NCI-H2227 (cell line): ENCODE measurements around the gene SORL1-AS1.
A peak's percentile ranks its signal among the peaks of the same experiment; 100 is the strongest.
"Not testable (repeated sequence)": the region's sequence is repeated elsewhere in the genome, so short reads cannot be mapped to it uniquely, and the experiment has no call there.

Source experiments
- DNase-seq: peaks from one replicate; lab custom pipeline; 2025; ENCODE audit not compliant: unreplicated experiment; lab: John Stamatoyannopoulos, UW

SORL1-AS1 gene

DNA sequence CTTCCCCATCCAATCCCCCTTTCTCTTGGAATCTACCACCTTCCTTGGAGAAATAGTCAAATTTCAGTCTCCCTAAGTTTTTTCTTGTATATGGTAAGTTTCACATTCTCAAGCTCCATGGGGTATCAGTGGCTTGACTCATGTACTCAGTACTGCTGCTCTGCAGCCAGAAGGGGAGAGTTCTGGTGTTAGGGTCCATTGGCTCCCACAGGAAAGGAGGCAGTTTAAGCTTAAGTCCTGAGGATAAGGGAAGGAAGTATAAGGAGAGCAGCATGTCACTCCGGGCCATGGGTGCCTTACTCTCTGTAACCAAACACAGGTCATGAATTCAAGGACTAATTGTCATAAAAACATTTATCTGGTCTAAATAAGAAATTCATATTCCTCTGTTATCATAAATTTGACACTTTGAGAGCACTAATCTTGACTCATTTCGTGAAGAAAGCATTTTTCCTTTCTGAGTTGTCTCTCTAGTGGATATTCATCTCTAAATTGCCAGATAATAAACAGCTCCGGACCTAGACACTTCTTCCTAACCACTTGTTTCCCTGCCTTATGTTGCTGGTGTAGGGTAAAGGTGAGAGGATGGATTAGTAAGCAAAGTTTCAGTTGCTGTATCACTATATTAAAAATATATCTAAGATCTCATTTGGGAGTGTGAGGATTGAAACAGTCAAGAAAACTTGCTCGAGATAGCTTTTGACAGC lies 20.8 kb downstream of the SORL1-AS1 start:
- DNase-seq = no peak

- no peak for DNase-seq
Measured at GRCh38 chr11:121429556-121429955, 23.2 kb downstream of the SORL1-AS1 start.

DNA sequence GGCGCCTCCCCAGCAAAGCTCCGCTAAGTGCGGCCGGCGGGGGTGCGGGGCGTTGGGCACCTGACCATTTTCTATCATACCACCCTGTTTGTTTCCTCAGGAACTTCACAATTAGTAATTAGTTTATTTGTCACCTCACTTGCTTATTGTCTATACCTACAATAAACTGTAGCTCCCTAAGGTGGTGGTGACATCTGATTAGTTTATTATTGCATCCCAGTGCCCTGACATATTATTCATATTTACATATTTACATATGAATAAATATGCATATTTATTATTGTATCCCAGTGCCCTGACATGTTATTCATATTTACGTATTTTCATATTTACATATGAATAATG lies 25.4 kb downstream of the SORL1-AS1 start:
- DNase-seq = no peak

DNA sequence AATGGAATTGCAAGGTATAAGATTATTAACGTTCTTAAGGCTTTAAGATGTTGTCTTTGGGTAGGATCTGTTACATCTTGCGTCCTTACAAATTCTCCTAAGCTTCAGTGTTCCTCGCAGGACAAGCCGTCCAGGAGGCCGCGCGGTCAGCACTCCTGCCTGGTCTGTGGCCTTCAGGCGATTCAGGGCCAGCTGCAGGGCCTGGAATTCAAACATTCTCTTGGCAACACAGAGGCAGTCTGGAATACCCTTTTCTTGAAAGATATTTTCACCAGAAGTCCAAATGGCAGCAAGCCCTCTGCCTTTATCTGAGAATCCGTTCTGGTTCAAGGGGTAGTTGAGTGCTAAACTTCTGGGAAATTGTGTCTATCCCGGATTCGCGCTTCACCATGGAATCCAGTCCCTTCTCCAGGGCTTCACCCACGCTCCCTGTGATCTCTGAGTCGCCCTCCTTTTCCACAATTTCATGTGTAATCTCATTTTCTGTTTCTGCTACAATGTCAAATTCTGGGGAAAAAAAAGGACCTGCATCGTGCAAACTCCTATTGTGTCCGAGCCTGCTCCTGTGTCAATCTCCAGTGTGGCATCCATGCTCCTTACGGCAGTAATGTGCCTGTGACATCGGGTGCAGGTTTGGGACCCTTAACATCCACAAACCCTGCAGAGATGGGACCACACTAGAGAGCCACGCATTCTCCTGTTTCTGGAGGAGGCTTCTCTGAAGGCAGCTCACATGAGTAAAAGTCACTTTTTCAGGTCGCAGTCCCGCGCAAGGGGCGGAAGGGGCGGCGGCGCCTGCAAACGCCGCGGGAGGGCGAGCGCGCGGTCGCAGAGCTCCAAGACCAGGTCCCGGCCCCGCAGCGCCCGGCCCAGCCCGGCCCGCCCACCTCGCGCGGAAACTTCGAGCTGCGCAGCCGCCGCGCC lies 26.0 kb downstream of the SORL1-AS1 start:
- peak; percentile 16 for DNase-seq

GRCh38 chr11:121425828-121426227 lies 26.9 kb downstream of the SORL1-AS1 start:
- no peak for DNase-seq

DNA sequence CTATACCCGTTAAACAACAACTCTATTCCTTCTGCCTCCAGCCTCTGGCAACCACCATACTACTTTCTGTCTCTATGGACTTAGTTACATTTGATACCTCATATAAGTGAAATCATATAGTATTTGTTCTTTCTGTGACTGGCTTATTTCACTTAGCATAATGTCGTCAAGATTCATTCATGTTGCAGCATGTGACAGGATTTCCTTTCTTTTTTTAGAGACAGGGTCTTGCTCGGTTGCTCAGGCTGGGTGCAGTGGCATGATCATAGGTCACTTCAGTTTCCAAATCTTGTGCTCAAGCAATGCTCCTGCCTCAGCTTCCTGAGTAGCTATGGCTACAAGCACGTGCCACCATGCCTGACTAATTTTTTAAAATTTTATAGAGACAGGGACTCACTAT lies 30.1 kb downstream of the SORL1-AS1 start:
- DNase-seq = no peak

GRCh38 chr11:121421149-121421901 lies 31.4 kb downstream of the SORL1-AS1 start:
- DNase-seq = no peak

GRCh38 chr11:121420398-121420797 lies 32.4 kb downstream of the SORL1-AS1 start:
- DNase-seq = no peak

GRCh38 chr11:121419836-121420235 lies 32.9 kb downstream of the SORL1-AS1 start:
- no peak for DNase-seq

DNA sequence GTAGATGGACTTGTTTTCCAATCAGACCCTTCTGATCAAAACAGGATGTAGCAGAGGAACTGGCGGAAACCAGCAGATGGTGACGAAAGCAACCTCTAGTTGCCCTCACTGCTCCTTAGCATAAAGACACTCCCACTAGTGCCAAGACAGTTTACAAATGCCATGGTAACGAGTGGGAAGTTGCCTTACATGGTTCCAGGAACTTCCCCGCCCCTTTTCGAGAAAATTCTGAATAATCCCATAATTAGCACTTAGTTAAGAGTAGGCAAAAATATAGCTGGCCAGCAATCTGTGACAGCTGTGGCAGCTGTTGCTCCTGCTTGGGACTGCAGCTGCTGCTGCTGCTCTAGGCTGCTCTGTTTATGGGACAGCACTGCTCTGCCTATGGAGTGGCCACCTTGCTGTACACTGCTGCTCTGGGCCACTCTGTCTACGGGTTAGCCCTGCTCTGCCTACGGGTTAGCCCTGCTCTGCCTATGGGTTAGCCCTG lies 34.1 kb downstream of the SORL1-AS1 start:
- DNase-seq = no peak

DNA sequence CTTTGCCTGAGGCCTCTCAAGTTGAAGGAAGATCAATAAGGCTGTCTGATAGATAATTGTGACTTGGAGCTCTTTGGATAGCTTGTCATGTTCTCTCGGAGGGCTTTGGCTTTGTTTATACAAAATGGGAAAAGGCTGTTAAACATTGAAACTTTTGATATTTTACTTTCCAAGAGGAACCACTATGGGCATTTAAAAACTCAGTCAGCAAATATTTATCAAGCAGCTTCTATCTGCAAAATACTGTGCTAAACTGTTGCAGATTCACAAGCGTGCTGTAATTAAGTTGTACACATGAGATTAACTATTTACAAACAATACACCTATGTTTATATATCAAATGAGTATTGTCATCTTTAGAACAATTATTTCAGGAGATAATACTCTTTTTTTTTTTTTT lies 35.2 kb downstream of the SORL1-AS1 start:
- DNase-seq = no peak

DNA sequence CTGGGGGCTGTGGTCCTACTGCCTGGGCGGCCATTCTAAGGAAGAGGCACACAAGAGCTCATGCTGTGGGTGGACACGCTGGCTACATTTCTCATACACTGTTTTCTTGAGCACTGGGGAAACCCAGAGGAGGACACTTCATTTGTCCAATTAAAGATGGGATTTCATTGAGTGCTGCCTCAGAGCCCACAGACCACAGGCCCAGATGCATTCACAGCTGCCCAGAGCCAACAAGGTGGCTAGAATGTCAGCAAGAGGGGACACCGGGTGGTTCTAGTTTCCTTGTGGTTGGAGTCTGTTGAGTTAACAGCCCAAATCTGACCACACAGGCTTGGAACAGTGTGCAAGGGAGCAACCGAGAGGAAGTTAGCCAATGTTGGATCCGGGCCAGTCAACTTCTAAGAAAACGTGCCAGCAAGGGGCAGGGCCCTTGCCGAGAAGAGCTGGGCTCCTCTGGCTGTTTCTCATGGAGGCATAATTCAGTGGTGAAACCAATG lies 35.7 kb downstream of the SORL1-AS1 start:
- no peak for DNase-seq

DNA sequence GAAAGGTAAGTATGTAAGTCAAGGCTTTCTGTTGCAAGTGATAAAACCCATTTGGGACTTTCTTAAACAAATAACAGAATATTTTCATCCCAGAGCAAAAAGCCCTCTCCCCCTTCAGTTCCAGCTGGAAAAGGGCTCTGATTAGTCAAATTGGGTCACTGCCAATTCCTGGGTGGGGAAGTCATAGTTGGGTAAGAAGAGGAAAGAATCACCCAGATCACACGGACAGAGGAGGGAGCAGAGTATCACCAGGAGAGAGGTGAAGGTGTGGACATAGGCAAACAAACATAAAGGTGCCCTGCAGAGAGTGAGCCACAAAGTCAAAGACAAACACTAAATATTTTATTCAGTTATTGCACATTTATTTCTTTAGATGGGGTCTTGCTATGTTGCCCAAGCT lies 36.9 kb downstream of the SORL1-AS1 start:
- no peak for DNase-seq

DNA sequence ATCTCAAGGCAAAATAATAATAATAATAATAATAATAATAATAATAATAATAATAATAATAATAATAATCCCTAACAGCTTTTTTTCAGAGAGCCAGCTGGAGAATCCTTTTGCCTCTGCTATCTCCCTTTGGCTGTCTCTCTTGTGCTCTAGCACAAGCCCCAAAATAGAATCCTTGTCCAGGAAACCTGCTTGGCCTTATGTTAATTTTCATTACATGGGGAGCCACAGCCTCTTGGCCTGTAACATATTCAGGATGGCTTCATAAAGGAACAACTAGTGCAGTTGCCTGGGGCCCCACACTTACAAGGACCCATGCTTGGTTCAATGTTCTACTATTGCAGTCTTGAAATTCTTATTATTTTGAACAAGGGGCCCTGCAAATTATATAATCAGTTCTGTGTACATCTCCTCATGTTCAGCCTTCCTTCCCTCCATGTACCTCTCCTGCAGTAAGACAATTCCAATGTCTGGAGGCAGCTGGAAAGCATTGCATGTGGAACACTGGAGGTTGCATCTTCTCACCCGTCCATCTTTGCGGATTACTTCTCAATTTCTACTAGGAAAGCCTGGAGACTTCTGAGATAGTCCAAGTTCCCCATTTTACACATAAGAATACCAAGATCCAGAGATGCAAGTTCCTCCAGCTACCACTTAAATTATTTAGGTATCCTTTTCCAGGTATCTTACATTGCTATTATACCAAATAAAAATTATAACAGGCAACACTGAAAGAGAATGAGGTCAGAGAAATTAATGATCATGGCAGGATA lies 38.4 kb downstream of the SORL1-AS1 start:
- DNase-seq = no peak

DNA sequence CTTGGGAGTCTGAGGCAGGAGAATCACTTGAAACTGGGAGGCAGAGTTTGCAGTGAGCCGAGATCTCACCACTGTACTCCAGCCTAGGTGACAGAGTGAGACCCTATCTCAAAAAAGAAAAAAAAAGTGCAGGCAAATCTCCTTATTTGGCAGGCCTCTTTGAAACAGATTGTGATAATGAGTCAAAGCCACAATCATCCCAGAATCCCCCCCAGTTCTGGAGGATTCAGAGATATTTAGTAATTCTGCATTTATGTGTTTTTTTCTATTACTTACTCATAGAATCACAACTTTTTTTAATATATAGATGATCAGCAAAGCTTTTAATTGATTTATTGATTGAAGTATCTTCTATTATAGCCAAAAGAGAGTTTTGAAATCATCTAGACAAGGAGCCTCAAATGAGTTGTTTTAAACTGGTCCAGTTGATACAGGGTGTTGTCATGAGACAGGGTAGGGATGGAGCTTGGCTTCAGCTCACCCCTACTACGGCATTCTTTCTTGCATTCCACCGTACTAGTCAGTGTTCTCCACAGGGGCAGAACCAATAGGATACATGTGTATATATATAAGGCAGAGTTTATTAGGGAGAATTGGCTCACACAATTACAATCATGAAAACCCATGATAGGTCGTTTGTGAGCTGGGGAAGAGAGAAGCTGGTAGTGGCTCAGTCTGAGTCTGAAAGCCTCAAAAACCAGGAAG lies 39.9 kb downstream of the SORL1-AS1 start:
- no peak for DNase-seq

DNA sequence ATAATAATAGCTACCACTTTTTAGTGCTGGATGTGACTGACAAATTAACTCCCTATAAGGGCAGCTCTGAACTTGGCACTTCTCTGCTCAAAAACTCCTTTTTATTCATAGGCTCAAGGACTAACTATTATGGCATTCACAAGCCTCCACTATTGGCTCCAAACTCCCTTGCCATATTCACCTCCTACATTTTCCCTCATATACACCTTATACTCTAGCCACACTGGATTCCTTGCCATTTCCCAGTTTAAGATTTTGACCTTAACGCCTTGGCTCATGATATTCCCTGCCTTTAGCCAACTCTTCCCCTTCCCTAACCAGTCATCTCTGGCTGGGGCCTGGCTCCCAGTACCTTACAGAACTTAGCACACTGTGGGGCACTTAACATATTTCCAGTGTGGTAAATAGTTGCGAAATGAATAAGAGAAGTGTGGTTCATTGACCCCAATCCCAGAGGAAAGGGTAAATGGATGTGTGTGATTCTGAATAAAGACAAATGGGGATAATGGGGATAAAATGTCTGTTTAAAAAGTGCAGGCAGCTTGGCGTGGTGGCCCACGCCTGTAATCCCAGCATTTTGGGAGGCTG lies 40.7 kb downstream of the SORL1-AS1 start:
- no peak for DNase-seq

- DNase-seq = not testable (repeated sequence)
Measured at GRCh38 chr11:121411330-121411729, 41.4 kb downstream of the SORL1-AS1 start.

- not testable (repeated sequence) for DNase-seq
Measured at GRCh38 chr11:121410041-121410440, 42.7 kb downstream of the SORL1-AS1 start.

DNA sequence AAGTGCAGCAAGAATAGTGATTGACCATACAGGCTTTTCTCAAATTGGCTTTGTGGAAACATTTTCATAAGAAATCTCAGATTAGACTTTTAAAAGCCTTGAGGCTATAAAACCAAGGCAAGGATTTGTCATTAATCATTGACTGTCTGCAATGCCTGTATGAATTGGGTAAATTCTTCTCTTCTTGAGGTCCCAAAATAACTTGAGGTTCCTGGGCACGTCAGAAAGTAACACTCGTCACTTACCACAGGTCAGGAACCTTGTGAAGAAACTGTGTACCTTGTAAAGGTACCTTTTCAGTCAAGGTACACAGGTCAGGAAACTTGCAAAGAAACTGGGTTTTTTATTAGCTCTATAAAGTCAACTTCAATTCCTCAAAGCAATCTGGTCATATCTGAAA lies 43.9 kb downstream of the SORL1-AS1 start:
- DNase-seq = no peak

DNA sequence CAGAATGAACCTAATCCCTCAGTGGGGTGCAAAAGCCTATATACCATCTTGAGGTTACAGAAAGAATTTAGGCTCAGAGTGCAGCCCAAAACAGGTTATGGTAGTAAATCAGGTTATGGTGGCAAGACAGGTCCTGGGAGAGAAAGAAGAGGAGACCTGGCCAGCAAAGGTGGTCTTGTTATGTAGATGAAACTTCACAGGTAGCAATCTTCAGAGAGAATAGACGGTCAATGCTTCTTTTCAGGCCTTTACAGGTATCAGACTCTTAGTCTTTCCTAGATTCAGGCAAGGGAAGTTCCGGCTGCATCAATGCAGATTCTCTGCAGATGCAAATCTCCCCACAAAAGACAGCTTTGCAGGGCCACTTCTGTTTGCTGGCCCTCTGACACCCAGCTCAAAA lies 46.5 kb downstream of the SORL1-AS1 start:
- no peak for DNase-seq
